ENCODE measurements around the gene XRCC4.

Gene XRCC4

GRCh38 chr5:83283761-83284160 is 206.4 kb downstream of the XRCC4 start:
- Histone ChIP-seq H2BK15ac (replicated peaks; ENCODE audit: low read depth) (no peak overlapping the region), H3K9ac (ENCODE audit: low read length) (no peak overlapping the region), H2BK5ac (ENCODE audit: low read length) (no peak overlapping the region), H3K4me1 (ENCODE audit: control insufficient read depth, low read depth, low read length) (no peaks in the 10 kb centered on the region), H3K56ac (ENCODE audit: low read length) (no peak overlapping the region), H3K18ac (ENCODE audit: low read length) (no peak overlapping the region), H3K23ac (ENCODE audit: low read length) (no peak overlapping the region), H3K4me2 (ENCODE audit: low read length) (no peak overlapping the region), H3K4me3 (ENCODE audit: low read length) (no peak overlapping the region), H4K8ac (ENCODE audit: low read depth, low read length) (no peak overlapping the region), H4K5ac (ENCODE audit: low read length) (no peak overlapping the region), H3K79me1 (ENCODE audit: low read length) (no peaks in the 10 kb centered on the region), H3K4ac (ENCODE audit: low read depth, low read length) (no peak overlapping the region), H3K27me3 (ENCODE audit: insufficient read depth, low read length, poor library complexity) (no peaks in the 10 kb centered on the region), H2BK120ac (ENCODE audit: low read depth, low read length) (no peak overlapping the region), H3K79me2 (ENCODE audit: control insufficient read depth, insufficient read depth, low read length) (no peaks in the 10 kb centered on the region), H3K36me3 (ENCODE audit: control insufficient read depth, insufficient read depth, low read length) (no peaks in the 10 kb centered on the region), H2AK5ac (ENCODE audit: low read length) (no peak overlapping the region), H3K27ac (ENCODE audit: low read depth, low read length) (no peak overlapping the region)
- DNase-seq, result no peak
- no CpG with 5 or more reads among the region's 3 CpGs for WGBS (ENCODE audit: extremely low coverage, insufficient coverage, low lambda C conversion rate)

GRCh38 chr5:83285661-83286398 is 208.5 kb downstream of the XRCC4 start:
- H3K4me2 ChIP-seq (ENCODE audit: low read length), result no peak overlapping the region
- no peak overlapping the region for H3K18ac ChIP-seq (ENCODE audit: low read length)
- H3K36me3 ChIP-seq (ENCODE audit: control insufficient read depth, insufficient read depth, low read length), result no peaks in the 10 kb centered on the region
- no peak overlapping the region for H3K4ac ChIP-seq (ENCODE audit: low read depth, low read length)
- no peak overlapping the region for H3K9ac ChIP-seq (ENCODE audit: low read length)
- H3K79me2 ChIP-seq (ENCODE audit: control insufficient read depth, insufficient read depth, low read length), result no peaks in the 10 kb centered on the region
- no peaks in the 10 kb centered on the region for H3K4me1 ChIP-seq (ENCODE audit: control insufficient read depth, low read depth, low read length)
- no peak overlapping the region for H3K4me3 ChIP-seq (ENCODE audit: low read length)
- peak; percentile 9 for DNase-seq
- H3K79me1 ChIP-seq (ENCODE audit: low read length), result no peaks in the 10 kb centered on the region
- H3K23ac ChIP-seq (ENCODE audit: low read length), result no peak overlapping the region
- WGBS (ENCODE audit: extremely low coverage, insufficient coverage, low lambda C conversion rate), result no CpG with 5 or more reads among the region's 7 CpGs
- no peak overlapping the region for H2BK120ac ChIP-seq (ENCODE audit: low read depth, low read length)
- H2BK15ac ChIP-seq (replicated peaks; ENCODE audit: low read depth), result no peak overlapping the region
- no peak overlapping the region for H4K8ac ChIP-seq (ENCODE audit: low read depth, low read length)
- H3K27me3 ChIP-seq (ENCODE audit: insufficient read depth, low read length, poor library complexity), result no peaks in the 10 kb centered on the region
- no peak overlapping the region for H4K5ac ChIP-seq (ENCODE audit: low read length)
- H3K56ac ChIP-seq (ENCODE audit: low read length), result no peak overlapping the region
- no peak overlapping the region for H2AK5ac ChIP-seq (ENCODE audit: low read length)
- H2BK5ac ChIP-seq (ENCODE audit: low read length), result no peak overlapping the region
- H3K27ac ChIP-seq (ENCODE audit: low read depth, low read length), result no peak overlapping the region

- Histone ChIP-seq H3K79me1 (ENCODE audit: low read length) (no peaks in the 10 kb centered on the region), H3K4me2 (ENCODE audit: low read length) (no peak overlapping the region), H3K56ac (ENCODE audit: low read length) (no peak overlapping the region), H3K18ac (ENCODE audit: low read length) (no peak overlapping the region), H3K27ac (ENCODE audit: low read depth, low read length) (no peak overlapping the region), H2BK120ac (ENCODE audit: low read depth, low read length) (no peak overlapping the region), H3K4ac (ENCODE audit: low read depth, low read length) (no peak overlapping the region), H2AK5ac (ENCODE audit: low read length) (no peak overlapping the region), H3K4me3 (ENCODE audit: low read length) (no peak overlapping the region), H3K36me3 (ENCODE audit: control insufficient read depth, insufficient read depth, low read length) (no peaks in the 10 kb centered on the region), H3K9ac (ENCODE audit: low read length) (no peak overlapping the region), H4K8ac (ENCODE audit: low read depth, low read length) (no peak overlapping the region), H2BK5ac (ENCODE audit: low read length) (no peak overlapping the region), H3K23ac (ENCODE audit: low read length) (no peak overlapping the region), H3K4me1 (ENCODE audit: control insufficient read depth, low read depth, low read length) (no peaks in the 10 kb centered on the region), H3K79me2 (ENCODE audit: control insufficient read depth, insufficient read depth, low read length) (no peaks in the 10 kb centered on the region), H4K5ac (ENCODE audit: low read length) (no peak overlapping the region), H2BK15ac (replicated peaks; ENCODE audit: low read depth) (no peak overlapping the region), H3K27me3 (ENCODE audit: insufficient read depth, low read length, poor library complexity) (no peaks in the 10 kb centered on the region)
- DNase-seq, result no peak
- WGBS (ENCODE audit: extremely low coverage, insufficient coverage, low lambda C conversion rate), result no CpG with 5 or more reads among the region's 2 CpGs
Observed at GRCh38 chr5:83294246-83294645, 216.9 kb downstream of the XRCC4 start.

GRCh38 chr5:83299353-83299752 is 222.0 kb downstream of the XRCC4 start:
- Histone ChIP-seq H2BK120ac (ENCODE audit: low read depth, low read length) (no peak overlapping the region), H3K9ac (ENCODE audit: low read length) (no peak overlapping the region), H3K36me3 (ENCODE audit: control insufficient read depth, insufficient read depth, low read length) (no peaks in the 10 kb centered on the region), H2BK15ac (replicated peaks; ENCODE audit: low read depth) (no peak overlapping the region), H3K18ac (ENCODE audit: low read length) (no peak overlapping the region), H3K27me3 (ENCODE audit: insufficient read depth, low read length, poor library complexity) (no peaks in the 10 kb centered on the region), H4K5ac (ENCODE audit: low read length) (no peak overlapping the region), H3K79me1 (ENCODE audit: low read length) (no peaks in the 10 kb centered on the region), H3K23ac (ENCODE audit: low read length) (no peak overlapping the region), H3K56ac (ENCODE audit: low read length) (no peak overlapping the region), H3K4ac (ENCODE audit: low read depth, low read length) (no peak overlapping the region), H3K4me1 (ENCODE audit: control insufficient read depth, low read depth, low read length) (no peaks in the 10 kb centered on the region), H3K4me2 (ENCODE audit: low read length) (no peak overlapping the region), H2AK5ac (ENCODE audit: low read length) (no peak overlapping the region), H3K4me3 (ENCODE audit: low read length) (no peak overlapping the region), H3K27ac (ENCODE audit: low read depth, low read length) (no peak overlapping the region), H2BK5ac (ENCODE audit: low read length) (no peak overlapping the region), H4K8ac (ENCODE audit: low read depth, low read length) (no peak overlapping the region), H3K79me2 (ENCODE audit: control insufficient read depth, insufficient read depth, low read length) (no peaks in the 10 kb centered on the region)
- no CpG with 5 or more reads among the region's 2 CpGs for WGBS (ENCODE audit: extremely low coverage, insufficient coverage, low lambda C conversion rate)
- no peak for DNase-seq

GRCh38 chr5:83306572-83307241 is 229.4 kb downstream of the XRCC4 start:
- DNase-seq, result peak; percentile 12
- Histone ChIP-seq H3K79me2 (ENCODE audit: control insufficient read depth, insufficient read depth, low read length) (no peaks in the 10 kb centered on the region), H3K4me3 (ENCODE audit: low read length) (no peak overlapping the region), H4K8ac (ENCODE audit: low read depth, low read length) (no peak overlapping the region), H3K18ac (ENCODE audit: low read length) (no peak overlapping the region), H2BK120ac (ENCODE audit: low read depth, low read length) (no peak overlapping the region), H4K5ac (ENCODE audit: low read length) (no peak overlapping the region), H3K4ac (ENCODE audit: low read depth, low read length) (no peak overlapping the region), H2BK15ac (replicated peaks; ENCODE audit: low read depth) (no peak overlapping the region), H3K36me3 (ENCODE audit: control insufficient read depth, insufficient read depth, low read length) (no peaks in the 10 kb centered on the region), H3K4me2 (ENCODE audit: low read length) (no peak overlapping the region), H3K23ac (ENCODE audit: low read length) (no peak overlapping the region), H3K4me1 (ENCODE audit: control insufficient read depth, low read depth, low read length) (no peaks in the 10 kb centered on the region), H3K56ac (ENCODE audit: low read length) (no peak overlapping the region), H2AK5ac (ENCODE audit: low read length) (no peak overlapping the region), H2BK5ac (ENCODE audit: low read length) (no peak overlapping the region), H3K9ac (ENCODE audit: low read length) (no peak overlapping the region), H3K27ac (ENCODE audit: low read depth, low read length) (no peak overlapping the region), H3K27me3 (ENCODE audit: insufficient read depth, low read length, poor library complexity) (no peaks in the 10 kb centered on the region), H3K79me1 (ENCODE audit: low read length) (no peaks in the 10 kb centered on the region)
- no CpG with 5 or more reads among the region's 3 CpGs for WGBS (ENCODE audit: extremely low coverage, insufficient coverage, low lambda C conversion rate)
